GM18519 (cell line): ENCODE measurements around the gene SCN8A.
"Not testable (repeated sequence)": the region's sequence is repeated elsewhere in the genome, so short reads cannot be mapped to it uniquely, and the experiment has no call there.

Experiments used
- ATAC-seq: cut with Tn5 transposase; IDR thresholded peaks from one replicate; pipeline ENCODE4 v1.9.1; 2021; ENCODE audit warnings: mild to moderate bottlenecking, moderate library complexity; ENCODE audit not compliant: unreplicated experiment, low FRiP score

SCN8A gene

GRCh38 chr12:51753980-51754675, 163.1 kb downstream of the SCN8A start:
- no peak for ATAC-seq

GRCh38 chr12:51755251-51755650, 164.2 kb downstream of the SCN8A start:
- no peak for ATAC-seq

- ATAC-seq = no peak
These were observed 168.1 kb downstream of the SCN8A start for GRCh38 chr12:51759175-51759574.

- no peak for ATAC-seq
These were observed 168.7 kb downstream of the SCN8A start for GRCh38 chr12:51759695-51760094.

- ATAC-seq = no peak
These were observed 169.2 kb downstream of the SCN8A start for GRCh38 chr12:51760231-51760630.

- no peak for ATAC-seq
These were observed 172.7 kb downstream of the SCN8A start for GRCh38 chr12:51763743-51764142.

GRCh38 chr12:51766067-51766676, 175.1 kb downstream of the SCN8A start:
- ATAC-seq = no peak

GRCh38 chr12:51771008-51771407, 180.0 kb downstream of the SCN8A start:
- ATAC-seq = no peak

GRCh38 chr12:51773145-51773869, 182.3 kb downstream of the SCN8A start:
- ATAC-seq = no peak

GRCh38 chr12:51774933-51775332, 183.9 kb downstream of the SCN8A start:
- no peak for ATAC-seq

GRCh38 chr12:51777457-51777856, 186.4 kb downstream of the SCN8A start:
- no peak for ATAC-seq

GRCh38 chr12:51777973-51778372, 186.9 kb downstream of the SCN8A start:
- no peak for ATAC-seq

GRCh38 chr12:51779876-51780275, 188.8 kb downstream of the SCN8A start:
- no peak for ATAC-seq

GRCh38 chr12:51784688-51785087, 193.7 kb downstream of the SCN8A start:
- no peak for ATAC-seq

GRCh38 chr12:51785906-51786305, 194.9 kb downstream of the SCN8A start:
- no peak for ATAC-seq

GRCh38 chr12:51788876-51789275, 197.8 kb downstream of the SCN8A start:
- no peak for ATAC-seq

GRCh38 chr12:51792417-51792816, 201.4 kb downstream of the SCN8A start:
- ATAC-seq = no peak

GRCh38 chr12:51793201-51793600, 202.2 kb downstream of the SCN8A start:
- ATAC-seq = no peak

- no peak for ATAC-seq
These were observed 206.3 kb downstream of the SCN8A start for GRCh38 chr12:51797301-51797700.

- ATAC-seq = not testable (repeated sequence)
These were observed 207.0 kb downstream of the SCN8A start for GRCh38 chr12:51798051-51798450.

GRCh38 chr12:51798501-51798900, 207.5 kb downstream of the SCN8A start:
- no peak for ATAC-seq

GRCh38 chr12:51801027-51801426, 210.0 kb downstream of the SCN8A start:
- ATAC-seq = no peak
